Posterior vena cava (tissue), 2 donors: ENCODE measurements around the gene DMAC2L. TPM values are rescaled to one million over a fixed set of nuclear protein-coding genes. Genes with fewer than 3 reads are reported as not detected.
"Not testable (repeated sequence)": the region's sequence is repeated elsewhere in the genome, so short reads cannot be mapped to it uniquely, and the experiment has no call there.

Source experiments
- DNase-seq: peaks from one replicate; pipeline ENCODE4 v3.0.0-alpha.2; 2020; ENCODE audit warnings: low spot score
- intact Hi-C, 2 donors: fragments of 100-400 bp; cut with DNase I; formaldehyde crosslinking; loops; one replicate each; pipeline versions ENCODE4 v1.14.1 to v1.14.2; 2022 to 2023
- long read RNA-seq, 2 donors: library from polyadenylated mRNA; unstranded; transcript quantifications; one replicate each; pipeline ENCODE4 v2.0.0, GENCODE V29; 2020 to 2021
- total RNA-seq, 2 donors: library from RNA; stranded (reverse); fragmentation: NEBNext Ultra II Directional; extraction: Animal tissue kit (Norgen Biotek cat#: 25700); gene quantifications; one replicate each; pipeline ENCODE4 v1.2.1, GENCODE V29; 2021
- donor health status: DM: yes; HTN: yes; CAD: no.
- donor health status: DM: yes; HTN: yes; CAD: no.

Gene DMAC2L, protein sequence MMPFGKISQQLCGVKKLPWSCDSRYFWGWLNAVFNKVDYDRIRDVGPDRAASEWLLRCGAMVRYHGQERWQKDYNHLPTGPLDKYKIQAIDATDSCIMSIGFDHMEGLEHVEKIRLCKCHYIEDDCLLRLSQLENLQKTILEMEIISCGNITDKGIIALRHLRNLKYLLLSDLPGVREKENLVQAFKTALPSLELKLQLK
- total RNA-seq = 10 to 100 TPM; 12.0 to 13.4 TPM
- long read RNA-seq, donor 1, partial matches to known transcripts = 2 of 4 reads
- long read RNA-seq, donor 1, other reads (novel, unspliced or antisense) = 1 of 4 reads
- long read RNA-seq, donor 2, partial matches to known transcripts = 0 of 11 reads
- long read RNA-seq, donor 2, other reads (novel, unspliced or antisense) = 7 of 11 reads

DNA sequence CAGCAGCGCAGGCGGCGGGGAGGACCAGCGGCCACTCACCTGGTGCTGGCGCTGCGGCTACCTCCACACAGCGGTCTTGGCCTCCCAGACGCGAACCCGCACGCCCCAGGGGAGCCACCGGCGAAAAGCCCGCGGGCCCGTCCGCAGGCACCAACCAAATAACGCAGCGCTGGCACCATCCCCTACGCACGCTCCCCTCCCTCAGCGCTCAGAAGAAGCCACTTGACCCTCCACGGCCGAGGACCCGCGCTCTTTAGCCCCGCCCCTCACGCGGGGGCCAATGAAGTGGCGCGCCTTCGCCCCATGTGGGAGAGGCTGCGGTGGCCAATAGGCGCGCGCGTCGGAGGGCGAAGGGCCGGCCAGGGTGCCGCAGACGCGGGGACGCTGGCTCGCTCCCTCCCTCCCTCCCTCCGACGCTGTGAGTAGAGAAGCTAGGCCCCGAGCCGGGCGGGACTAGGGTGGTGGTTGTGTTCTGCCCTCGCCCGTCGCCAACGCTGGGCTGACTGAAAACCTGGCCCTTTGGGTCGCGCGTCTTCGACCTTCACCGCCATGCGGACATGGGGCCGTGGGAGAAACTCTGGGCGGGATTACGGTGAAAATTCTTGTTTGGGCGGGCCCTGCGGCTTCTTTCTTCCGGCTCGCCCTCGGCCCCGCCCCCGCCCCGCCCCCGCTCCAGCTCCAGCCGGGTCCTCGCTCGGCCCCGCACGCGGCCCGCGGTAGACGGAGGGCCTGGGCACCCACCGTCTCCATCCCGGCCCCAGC is at the start of gene DMAC2L, which contains the start of gene L2HGDH:
TSS of gene DMAC2L (plus strand) at position 353 of the 762 bp plus-strand sequence. CDS start 9,164 bp downstream, outside the sequence.
TSS of gene L2HGDH (minus strand) at position 258 of the 762 bp plus-strand sequence. CDS start at position 179, 79 bp downstream.
- DNase-seq = peak; percentile 97
- intact Hi-C loops = no loop called here

DNA sequence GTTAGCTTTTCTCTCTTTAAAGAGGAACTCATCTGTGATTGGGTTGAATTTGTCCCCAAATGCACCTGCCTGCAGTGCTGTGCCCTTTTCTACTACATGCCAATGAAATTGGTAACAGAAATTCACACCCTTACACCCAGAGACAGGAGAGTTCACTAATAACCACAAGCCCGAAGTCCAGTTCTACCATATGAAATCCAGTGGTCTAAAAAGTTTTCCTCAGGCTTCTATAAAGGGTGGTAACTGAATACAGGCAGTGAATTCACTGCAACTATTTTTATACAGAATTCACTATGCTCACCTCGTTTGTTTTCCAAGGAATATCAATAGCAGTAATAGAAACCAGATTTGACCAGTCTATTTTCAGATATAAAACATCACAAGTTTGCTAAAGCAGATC is 49.3 kb upstream of the DMAC2L start:
- intact Hi-C loops = no loop called here
- DNase-seq = no peak

DNA sequence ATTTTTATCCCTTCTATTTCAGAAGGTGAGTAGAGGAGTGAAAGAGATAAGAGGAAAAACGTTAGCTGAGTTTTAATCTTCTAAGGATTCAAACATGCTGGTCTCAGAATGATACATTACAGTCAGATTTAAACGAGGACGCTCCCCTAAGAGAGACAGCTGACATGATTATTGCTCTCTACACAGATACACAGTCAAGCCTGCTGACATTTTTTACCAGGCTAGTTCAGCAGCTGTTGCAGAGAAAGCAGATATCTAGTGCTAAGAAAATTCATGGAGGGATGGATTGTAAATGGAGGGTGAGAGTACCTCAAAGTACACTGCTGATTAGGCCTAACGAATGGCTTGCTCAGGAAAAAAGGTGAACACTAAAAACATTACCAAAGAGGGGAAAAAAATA is 48.8 kb upstream of the DMAC2L start:
- intact Hi-C loops = no loop called here
- no peak for DNase-seq

DNA sequence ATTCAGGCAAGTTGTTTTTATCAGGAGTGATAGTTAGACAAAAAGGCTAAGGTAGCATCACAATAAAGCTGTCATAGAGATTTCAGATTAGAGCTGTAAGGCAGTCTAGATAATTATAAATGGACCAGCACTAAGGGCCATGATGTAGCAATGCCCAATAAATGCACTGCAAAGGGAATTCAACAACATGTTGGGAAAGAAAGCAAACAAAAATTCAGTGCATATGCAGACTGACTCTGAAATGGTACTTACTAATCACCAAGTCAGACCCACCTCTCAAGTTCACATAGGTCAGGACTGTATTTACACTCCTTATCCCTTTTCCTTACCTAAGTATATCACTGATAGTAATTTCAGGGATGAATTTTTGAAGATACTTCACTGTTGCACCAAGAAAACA is 47.1 kb upstream of the DMAC2L start:
- intact Hi-C loops = no loop called here
- no peak for DNase-seq

DNA sequence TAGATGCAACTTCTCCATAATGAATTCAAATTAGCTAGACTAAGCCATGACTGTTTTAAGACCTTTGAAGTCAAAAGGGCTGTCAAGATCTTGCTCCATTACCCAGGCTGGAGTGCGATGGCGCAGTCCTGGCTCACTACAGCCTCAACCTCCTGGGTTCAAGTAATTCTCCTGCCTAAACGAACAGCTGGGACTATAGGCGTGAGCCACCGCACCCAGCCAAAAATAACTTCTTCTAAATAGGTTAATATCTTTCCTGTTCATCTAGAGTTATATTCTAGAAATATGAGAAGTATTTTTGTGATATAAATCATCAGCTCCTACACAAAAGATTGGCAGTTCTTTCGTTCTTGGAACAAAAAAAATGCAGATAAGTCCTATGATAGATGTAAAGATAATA is 41.2 kb upstream of the DMAC2L start:
- intact Hi-C loops = no loop called here
- no peak for DNase-seq

DNA sequence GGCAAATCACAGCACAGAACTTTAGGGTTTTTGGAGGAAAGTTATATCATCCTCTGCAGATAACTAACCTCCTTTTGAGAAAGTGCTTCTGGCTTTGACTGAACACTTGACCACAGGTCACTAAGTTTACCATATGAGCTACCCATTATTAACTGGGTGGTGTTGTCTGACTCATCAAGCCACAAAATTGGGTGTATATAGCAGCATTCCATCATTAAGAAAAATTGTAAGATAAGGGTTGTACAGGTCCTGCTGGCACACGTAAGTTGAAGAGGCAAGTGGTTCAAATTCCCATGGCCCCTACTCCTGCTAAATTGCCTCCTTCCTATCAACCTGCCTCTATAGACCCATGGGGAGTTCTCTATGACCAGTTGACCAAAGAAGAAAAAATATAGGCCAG is 39.6 kb upstream of the DMAC2L start:
- intact Hi-C loops = no loop called here
- no peak for DNase-seq

DNA sequence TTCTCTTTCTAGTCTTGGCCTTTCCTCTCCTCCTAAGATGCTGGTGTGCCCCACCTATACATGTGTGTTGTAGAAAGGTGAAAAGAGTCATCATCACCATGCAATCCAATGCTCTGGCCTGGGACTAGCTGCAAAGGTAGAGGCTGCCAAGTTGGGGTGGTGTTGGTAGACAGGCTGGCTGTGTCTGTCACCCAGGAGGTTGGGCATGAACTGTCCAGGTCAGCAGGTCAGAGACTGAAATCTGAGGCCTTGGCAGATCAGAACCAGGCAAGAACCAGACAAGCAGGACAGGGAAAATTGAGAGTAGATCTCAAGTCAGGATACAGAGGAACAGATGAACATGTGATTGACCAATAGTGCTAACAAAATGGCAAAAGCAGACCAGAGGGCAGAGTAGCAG is 26.3 kb upstream of the DMAC2L start:
- intact Hi-C loops = no loop called here

DNA sequence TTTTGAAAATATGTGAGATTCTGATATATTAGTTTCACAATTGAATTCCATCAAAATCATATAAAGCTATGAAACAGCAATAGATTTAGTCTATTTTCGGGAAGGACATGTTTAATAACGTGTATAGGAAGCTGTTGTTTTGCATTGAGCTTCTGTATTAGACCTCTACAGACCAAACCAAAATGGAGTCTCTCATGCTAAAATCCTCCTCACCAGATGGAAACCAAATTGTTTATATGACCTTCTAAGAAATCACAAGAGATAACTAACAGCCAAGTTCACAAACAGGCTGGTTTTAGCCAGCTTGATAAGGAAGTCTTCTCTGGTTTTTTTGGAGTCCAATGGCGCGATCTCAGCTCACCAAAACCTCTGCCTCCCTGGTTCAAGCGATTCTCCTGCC is 24.0 kb upstream of the DMAC2L start:
- no peak for DNase-seq
- intact Hi-C loops = no loop called here

More for the DNA sequence above, 26.3 kb upstream of the DMAC2L start:
- no peak for DNase-seq

DNA sequence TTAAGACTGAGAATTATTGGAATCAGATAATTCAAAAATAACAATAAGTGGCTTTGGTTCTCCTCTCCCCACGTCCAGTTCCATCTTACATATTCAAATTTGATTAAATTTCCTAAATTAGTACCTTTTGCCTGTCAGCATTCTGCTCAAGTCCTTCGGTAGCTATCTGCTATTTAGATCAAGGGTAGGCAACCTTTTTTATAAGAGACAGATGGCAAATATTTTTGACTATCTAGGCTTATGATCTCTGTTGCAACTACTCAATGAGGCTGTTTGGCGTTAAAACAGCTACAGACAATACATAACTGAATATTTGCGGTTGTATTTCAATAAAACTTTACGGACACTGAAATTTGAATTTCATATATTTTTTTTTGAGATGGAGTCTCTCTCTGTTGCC is 21.8 kb upstream of the DMAC2L start:
- intact Hi-C loops = no loop called here

DNA sequence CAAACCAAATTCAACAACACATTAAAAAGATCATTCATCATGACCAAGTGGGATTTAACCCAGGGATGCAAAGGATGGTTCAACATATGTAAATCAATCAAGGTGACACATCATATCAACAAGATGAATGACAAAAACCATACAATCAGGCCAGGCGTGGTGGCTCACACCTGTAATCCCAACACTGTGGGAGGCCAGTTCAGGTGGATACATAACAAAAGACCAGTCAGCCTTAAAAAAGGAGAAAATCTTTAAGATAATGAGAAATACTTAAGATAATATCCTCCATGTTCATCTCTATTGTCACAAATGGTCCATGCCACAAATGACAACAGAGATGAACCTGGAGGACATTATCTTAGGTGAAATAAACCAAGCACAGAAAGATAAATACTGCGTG is 12.5 kb upstream of the DMAC2L start:
- no peak for DNase-seq
- intact Hi-C loops = no loop called here

More for the DNA sequence above, 21.8 kb upstream of the DMAC2L start:
- no peak for DNase-seq

DNA sequence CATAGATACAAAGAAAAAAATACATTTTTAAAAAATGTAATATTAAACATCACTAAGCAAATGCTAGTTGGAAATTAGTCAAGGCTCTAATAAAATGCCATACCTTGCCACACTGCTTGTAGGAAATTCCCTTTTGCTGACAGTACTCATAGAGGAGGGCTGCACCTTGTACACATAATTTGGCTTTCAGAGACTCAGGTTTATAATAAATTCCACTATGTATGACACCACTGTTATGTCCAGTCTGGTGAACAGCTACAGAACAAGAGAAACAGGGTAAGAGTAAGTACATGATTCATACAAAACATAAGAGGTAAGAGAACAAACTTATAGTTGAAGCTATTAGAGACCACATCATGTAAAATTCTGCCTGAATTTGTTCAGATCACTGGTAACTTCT is 10.2 kb upstream of the DMAC2L start:
- DNase-seq = no peak

DNA sequence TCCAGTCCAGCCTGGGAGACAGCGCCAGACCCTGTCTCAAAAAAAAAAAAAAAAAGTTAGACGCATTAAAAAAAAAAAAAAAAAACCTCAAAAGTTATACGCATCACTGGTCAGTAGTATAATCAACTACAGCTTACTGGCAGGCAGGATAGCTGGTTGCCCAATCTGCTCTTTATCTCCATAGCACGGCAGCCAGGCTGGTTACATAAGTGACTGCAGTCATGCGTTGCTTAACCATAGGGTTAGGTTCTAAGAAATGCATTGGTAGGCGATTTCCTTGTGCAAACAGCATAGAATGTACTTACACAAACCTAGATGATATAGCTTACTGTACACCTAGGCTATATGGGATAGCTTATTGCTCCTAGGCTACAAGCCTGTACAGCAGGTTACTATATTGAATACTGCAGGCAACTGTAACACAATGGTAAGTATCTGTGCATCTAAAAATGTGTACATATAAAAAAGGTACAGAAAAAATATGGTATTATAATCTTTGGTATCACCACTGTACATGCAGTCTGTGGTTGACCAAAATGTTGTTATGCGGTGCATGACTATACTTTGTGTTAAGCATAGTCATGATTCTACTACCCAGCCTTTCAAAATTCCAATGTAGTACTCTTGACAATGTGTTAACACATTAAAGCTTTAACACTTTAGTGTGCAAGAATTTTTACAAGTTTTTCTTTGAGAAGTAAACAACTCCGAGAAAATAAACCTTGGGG is 8.2 kb upstream of the DMAC2L start:
- DNase-seq = no peak
- intact Hi-C loops = no loop called here

More for the DNA sequence above, 10.2 kb upstream of the DMAC2L start:
- intact Hi-C loops = no loop called here

DNA sequence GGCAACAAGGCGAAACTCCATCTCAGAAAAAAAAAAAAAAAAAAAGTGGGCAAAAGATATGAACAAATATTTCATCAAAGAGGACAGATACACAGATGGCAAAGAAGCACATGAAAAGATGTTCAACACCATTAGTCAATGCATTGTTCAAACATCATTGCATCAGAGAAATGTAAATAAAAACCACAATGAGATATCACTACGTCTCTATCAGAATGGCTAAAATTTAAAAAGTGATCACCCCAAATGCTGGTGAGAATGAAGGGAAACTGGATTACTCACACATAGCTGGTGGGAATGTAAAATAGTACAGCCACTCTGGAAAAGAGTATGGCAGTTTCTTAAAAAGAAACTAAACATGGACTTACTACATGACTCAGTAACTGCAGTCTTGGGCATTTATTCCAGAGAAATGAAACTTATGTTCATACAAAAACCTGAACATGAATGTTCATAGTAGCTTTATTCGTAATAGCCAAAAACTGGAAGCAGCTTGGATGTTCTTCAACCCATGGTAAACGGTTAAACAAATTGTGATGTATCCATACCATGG is 3.7 kb upstream of the DMAC2L start:
- no peak for DNase-seq
- intact Hi-C loops = no loop called here

DNA sequence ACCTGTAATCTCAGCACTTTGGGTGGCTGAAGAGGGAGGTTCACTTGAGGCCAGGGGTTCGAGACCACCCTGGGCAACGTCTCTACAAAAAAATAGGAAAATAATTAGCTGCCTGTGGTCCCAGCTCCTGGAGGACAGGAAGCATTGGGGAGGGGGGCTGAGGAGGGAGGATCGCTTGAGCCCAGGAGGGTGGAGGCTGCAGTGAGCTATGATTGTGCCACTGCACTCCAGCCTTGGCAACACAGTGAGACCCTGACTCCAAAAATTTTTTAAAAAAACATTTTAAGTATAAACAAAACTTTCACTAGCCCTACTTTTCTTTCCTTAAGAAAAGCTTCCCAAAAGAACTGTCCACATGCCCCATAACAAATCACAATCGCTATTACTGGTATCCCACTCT is 1.7 kb upstream of the DMAC2L start:
- intact Hi-C loops = no loop called here
- no peak for DNase-seq

DNA sequence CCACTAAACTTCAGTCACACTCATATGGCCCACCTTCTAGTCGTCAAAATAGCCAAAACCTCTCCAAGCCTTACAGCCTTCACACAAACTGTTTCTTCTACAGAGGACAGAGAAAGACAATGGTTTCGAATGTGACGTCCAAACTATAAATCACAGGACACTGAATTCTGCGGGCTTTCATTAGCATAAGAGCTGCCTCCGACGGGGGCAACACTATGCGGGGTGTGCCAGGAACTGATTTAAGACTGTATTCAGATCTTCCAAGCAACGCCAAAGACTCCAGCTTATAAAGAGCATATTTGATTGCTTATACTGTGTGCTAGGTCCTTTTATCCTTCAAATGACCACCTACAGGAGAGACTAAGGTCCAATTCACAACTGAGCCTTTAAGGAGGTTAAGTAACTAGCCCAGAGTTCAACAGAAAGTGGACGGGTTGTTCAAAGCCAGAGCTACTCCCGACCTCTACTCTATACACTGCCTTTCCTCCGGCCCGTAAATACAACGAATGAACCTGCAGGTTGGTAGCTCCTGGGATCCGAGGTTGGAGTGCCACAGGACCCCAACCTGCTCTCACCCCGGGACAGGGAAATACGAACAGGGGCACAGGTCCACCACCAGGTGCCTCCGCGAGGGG is 670 bp upstream of the DMAC2L start:
- intact Hi-C loops = no loop called here
- DNase-seq = no peak

DNA sequence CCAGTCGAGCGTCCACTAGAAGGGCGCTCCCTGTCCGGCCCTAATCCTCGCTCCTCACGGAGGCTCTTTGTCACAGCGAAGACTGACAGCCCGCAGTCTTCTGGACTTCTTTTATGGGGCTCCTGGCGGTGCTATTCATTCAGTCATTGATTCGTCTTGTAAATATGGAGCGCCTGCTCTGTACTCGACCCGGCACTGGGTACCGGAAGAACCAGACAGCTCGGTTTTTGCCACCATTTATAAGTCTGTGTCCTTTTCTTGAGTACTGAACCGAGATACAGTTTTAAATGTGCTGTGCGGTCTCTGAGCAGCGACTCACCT is 570 bp downstream of the DMAC2L start:
- intact Hi-C loops = no loop called here
- no peak for DNase-seq

DNA sequence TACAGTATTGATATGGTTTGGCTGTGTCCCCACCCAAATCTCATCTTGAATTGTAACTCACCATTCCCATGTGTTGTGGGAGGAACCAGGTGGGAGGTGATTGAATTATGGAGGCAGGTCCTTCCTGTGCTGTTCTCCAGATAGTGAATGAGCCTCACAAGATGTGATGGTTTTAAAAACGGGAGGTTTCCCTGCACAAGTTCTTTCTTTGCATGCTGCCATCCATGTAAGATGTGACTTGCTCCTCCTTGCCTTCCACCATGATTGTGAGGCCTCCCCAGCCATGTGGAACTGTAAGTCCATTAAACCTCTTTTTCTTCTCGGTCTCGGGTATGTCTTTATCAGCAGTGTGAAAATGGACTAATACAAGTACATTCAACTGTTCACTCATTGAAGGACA is 2.0 kb downstream of the DMAC2L start:
- DNase-seq, intact Hi-C loops: not testable (repeated sequence)

DNA sequence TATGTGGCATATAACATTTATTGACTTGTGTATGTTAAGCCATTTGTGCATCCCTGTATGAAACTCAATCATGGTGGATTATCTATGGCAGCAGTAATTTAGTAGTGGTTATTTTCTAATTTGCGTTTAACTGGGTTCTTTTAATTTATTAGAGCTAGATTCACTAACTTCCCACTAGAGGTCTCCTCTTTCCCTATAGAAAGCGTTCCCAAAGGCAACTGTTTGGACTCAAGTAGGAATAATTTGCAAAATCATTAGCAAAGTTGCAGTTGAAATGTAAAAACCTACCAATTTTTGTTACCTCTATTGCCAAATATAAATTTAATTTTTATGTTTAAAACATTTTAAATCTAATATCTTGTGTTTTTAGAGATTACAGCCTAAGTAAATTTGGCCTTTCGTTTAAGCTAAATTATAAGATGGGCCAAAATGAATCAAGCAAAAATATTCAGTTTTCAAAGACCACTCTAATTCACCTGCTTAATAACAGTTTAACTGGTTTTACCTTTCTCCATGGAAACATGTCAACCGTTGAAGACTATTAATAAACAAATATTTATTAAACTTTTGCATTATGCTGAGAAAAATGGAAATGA is 6.0 kb downstream of the DMAC2L start:
- no peak for DNase-seq
- intact Hi-C loops = loop anchor here in 1 of 2 donors (5.0 kb wide), 1 partner anchor 214 kb away; the partner anchor contains the start of gene MAP4K5

DNA sequence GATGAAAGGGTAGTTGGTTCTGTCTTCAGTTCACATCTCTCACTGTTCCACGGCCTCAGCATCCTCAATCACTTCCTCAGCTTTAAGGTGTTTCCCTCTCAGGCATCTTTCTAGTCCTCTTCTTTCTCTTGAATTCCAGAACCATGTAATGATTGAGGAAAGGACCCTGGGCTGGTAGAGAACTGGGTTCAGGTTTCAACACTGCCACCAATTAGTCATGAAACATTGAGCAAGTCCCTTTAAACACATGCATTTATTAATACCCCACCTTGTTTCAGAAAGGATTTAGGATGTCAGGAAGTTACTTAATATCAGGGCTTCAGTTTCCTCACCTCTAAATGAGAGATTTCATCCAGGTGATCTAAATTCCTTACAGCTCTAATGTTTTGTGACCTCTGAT is 7.2 kb downstream of the DMAC2L start:
- intact Hi-C loops = loop anchor here in 1 of 2 donors (5.0 kb wide), 1 partner anchor 213 kb away; the partner anchor contains the start of gene MAP4K5
- no peak for DNase-seq
